ENCODE results near the gene APC2.

- TF ChIP-seq CTCF (IDR thresholded peaks at IDR 0.05): no peak
- TF ChIP-seq EZH2 (IDR thresholded peaks at IDR 0.05; ENCODE audit: borderline replicate concordance, insufficient read depth, low read depth, low read length, poor library complexity, severe bottlenecking): no peak
Observed at GRCh38 chr19:1412323-1412923, 37.5 kb upstream of the APC2 start.
